Stimulated activated CD8-positive, alpha-beta memory T cell treated with anti-CD3 and anti-CD28 coated beads, Interleukin-7, amount 100 ng/mL, for 24 hours (primary cell): ENCODE results near the gene PDYN.
"Not testable (repeated sequence)": the region's sequence is repeated elsewhere in the genome, so short reads cannot be mapped to it uniquely, and the experiment has no call there.

Experiments
- DNase-seq: peaks from one replicate; pipeline ENCODE4 v3.0.0-alpha.2; 2020; ENCODE audit warnings: low read depth

PDYN gene

DNA sequence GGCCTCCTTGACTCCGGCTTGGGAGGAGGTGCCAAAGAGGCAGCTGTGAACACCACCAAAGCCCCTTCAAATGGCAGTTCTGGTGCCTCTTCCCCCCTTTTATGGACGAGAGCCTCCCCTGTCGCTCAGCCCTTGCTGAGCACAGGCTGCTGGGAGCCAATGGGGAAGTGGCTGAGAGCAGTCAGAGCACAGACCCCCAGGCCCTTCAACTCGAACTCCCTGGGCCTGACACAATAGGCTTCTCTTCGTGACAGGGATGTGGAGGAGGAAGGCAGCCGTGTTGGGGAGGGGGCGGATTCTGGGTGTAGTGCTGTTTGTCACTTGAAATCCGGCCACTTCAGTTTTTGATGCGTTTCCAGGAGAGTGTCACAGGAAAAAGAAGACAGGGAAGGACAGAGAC, at the start of gene PDYN:
TSS of gene PDYN (minus strand) at position 73 of the 400 bp plus-strand sequence. CDS start 10,974 bp downstream, outside the sequence.
- no peak for DNase-seq

- no peak for DNase-seq
These were observed 48.5 kb upstream of the PDYN start for GRCh38 chr20:2042400-2042799.

DNA sequence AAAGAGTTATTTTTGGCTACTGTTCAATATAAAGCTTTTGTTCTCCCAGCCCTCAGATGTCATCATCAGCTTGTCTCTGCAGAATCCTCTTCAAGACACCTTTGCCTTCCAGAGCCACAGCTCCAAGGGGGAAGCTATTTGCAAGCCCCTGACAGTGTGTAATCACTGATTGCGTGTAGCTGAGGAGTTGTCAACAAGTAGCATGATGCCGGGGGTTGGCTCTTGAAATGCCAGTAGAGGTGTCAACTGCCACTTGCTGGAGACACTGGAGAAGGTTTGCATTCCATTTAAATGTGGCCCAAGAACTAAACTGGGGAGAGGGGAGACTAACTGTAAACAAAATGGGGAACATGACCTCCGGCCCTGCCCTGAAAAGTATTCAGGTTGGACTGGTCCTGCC, 44.3 kb upstream of the PDYN start:
- DNase-seq: no peak

DNA sequence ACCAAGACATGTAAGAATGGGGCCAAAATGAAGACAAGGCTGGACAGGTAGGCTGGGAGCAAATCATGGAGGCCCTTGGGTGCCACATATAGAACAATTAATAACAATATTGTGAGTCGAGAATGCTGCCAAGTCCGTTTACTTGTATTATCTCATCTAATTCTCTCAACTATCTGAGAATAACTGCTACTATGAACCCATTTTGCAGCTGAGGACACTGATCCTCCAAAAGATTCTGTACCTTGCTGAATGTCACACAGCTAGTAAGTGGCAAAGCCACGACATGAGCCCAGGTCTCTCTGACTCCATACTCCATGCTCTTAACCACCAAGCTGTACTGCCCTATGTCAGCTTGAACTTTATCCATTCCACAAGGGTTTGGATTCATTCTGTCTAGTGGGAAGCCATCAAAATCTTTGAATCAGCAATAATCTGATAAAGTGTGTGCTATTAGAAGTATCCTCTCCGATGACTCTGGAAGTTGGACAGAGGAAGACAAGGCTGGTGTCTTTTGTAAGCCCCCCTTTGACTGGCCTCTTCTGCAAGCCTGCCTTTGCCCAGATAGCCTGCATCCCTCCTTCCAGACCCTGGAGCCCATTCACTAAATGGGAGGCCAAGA, 43.5 kb upstream of the PDYN start:
- DNase-seq: no peak

DNA sequence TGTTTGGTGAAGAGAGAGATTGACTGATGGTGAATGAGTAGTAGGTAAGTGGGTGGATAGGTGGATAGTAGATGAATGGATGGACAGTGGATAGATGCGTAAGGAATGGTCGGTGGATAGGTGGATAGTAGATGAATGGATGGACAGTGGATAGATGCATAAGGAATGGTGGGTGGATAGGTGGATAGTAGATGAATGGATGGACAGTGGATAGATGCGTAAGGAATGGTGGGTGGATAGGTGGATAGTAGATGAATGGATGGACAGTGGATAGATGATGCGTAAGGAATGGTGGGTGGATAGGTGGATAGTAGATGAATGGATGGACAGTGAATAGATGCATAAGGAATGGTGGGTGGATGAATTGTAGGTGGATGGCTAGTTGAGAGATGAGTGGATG, 42.5 kb upstream of the PDYN start:
- not testable (repeated sequence) for DNase-seq

DNA sequence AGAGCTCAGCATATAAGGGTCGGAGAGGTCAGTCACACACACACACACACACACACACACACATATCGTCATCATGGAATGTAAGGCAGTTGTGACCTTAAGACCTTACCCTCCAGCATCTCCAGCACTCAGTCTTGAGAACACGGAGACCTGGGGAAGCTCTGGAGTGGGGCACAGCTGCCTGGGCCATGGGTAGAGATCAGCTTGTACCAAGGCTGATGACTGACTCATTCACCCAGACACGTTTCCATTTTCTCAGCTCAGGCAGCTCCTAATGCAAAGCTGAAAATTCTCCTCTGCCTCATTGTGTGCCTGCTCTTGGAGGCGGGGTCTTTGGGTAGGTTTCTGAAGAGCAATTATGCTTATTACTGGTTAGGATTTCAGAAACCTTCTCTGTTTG, 38.3 kb upstream of the PDYN start:
- DNase-seq: no peak

DNA sequence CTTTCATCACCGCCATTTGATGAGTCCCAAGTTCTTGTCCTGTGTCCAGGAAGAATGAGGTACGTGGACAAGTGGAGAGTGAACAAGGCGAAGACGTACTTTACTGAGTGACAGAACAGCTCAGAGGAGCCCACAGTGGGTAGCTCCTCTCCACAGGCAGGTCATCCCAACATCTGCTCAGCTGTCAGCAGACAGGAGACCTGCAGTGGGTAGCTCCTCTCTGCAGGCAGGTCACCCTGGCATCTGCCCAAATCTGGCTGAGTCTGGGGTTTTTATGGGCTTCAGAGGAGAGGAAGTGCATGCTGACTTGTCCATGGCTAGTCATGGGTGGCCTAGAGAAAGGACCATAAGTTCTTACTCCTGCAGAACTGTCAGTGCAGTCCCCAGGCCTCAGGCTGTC, 32.7 kb upstream of the PDYN start:
- DNase-seq: no peak

DNA sequence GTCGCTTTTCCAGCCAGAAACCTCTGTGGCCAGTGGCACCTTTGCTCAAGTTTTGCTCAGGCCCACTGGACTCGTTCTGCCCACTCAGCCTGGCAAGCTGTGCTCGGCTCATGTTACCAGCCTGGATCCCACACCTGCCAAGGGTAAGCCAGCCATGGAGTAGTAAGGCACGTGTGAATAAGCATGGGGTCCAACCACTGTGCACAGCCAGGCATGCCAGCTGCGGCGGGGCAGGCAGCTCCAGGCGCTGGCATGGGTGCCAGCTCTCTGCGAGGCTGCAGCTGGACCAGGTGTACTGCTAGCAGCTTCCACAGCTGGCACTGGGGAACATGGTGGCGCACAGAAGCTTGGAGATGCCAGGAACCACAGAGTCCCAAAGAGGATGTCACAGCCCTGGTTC, 32.1 kb upstream of the PDYN start:
- no peak for DNase-seq

GRCh38 chr20:2023151-2023550, 29.3 kb upstream of the PDYN start:
- DNase-seq: no peak

GRCh38 chr20:2022163-2022562, 28.3 kb upstream of the PDYN start:
- DNase-seq: no peak

- DNase-seq: no peak
These were observed 16.7 kb upstream of the PDYN start for GRCh38 chr20:2010533-2010932.

GRCh38 chr20:2006452-2007361, 12.8 kb upstream of the PDYN start:
- no peak for DNase-seq

- DNase-seq: peak; percentile 50
These were observed 12.1 kb upstream of the PDYN start for GRCh38 chr20:2005831-2006426.

- no peak for DNase-seq
These were observed 11.5 kb upstream of the PDYN start for GRCh38 chr20:2005359-2005758.

DNA sequence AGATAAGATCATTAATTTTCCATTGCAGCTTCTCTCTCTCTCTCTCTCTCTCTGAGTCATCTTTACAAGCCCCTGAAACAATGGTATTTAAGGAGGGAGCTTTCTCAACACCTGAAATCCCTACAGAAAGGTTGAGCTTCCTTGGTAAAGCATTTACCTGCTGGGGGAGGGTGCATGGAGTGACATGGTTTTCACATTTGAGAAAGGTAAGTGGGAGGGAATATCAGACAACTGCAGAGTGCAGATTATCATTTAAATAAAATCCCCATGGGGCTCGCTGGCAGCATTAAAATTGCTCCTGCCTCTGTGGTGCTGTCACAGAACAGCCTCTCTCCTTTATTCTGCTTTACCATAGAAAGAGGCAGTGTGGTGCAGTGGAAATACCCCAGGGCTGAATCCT, 10.3 kb upstream of the PDYN start:
- DNase-seq: no peak

GRCh38 chr20:2002365-2002764, 8.5 kb upstream of the PDYN start:
- DNase-seq: no peak

DNA sequence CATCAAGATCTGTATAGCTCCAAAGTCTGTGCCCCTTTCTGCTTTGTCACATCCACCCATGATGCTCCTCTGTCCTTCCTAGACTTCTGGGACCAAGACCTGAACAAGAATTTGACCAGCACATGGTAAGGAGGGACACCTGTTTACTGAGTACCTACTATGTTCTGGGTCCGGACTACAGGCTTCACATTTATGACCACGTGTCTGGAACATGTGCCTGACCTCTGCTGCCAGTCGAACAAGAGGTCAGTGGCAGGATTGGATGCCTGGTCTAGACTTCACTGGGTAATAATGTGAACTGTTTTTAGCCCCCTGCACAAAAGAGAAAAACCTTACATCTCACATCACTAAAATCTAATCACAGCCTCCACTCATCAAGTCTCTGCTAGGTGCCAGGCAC, 7.3 kb upstream of the PDYN start:
- no peak for DNase-seq

DNA sequence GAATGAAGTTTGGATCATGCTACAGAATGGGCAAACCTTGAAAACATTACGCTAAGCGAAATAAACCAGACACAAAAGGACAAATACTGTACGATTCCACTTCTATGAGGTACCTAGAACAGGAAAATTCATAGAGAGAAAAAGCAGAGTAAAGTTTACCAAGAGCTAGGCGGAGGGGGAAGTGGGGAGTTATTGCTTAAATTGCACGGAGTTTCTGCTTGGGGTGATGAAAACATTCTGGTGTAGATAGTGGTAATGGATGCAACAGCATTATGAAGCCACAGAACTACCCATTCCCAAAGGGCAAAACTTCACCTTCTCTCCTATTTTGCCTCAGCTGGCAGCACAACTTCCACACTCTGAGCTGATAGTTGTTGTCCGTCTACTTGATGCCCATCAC, 6.4 kb upstream of the PDYN start:
- DNase-seq: no peak

DNA sequence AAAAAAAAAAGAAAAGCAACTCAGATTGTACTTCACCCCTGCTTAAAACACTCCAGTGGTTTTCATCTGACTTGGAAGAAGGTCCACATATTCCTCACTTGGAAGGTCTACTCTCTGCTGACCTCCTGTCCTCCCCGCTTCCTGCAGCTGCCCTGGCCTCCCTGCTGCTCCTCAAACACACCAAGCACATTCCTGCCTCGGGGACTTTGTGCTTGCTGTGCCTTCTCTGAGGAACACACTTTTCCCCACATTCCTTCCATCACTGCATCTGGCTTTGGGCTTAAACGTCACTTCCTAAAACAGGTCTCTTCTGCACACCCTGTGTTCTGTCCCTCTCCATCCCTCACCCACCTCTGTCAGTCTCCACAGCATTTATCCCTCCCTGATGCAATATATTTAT, 4.9 kb upstream of the PDYN start:
- no peak for DNase-seq

GRCh38 chr20:1998193-1998520, 4.3 kb upstream of the PDYN start:
- DNase-seq: no peak

DNA sequence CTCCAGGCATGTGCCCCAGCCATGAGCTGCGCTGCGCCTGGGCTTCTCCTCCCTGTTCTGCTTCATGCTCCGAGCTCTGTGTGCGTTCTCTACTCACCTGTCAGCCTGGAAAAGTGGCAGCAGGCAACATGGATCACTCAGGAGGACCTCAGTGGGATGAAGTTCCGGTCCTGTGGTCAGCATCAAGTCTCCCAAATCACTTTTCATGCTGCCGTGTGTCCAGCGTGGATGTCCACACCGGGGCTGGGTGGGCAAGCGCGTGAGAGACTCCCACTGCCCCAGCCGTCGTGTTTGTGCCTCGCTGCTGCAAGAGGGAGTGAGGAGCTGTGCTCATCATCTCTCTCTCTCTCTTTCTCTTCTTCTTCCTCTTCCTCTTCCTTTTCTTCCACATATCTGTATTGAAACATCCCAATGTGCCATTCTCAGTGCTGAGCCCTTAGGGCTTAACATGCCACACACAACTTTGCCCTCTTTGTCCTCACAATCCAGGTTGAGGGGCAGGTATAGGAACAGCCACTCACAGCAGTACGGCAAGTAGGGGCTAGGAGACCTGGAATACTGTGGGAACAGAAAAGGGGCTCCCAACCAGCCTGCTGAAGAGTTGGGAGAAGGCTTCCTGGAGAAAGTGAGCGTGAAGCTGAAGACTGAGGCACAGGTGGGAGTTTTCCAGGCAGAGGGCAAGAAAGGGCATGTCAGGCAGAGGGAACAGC, 3.8 kb upstream of the PDYN start:
- no peak for DNase-seq

GRCh38 chr20:1995531-1996310, 1.9 kb upstream of the PDYN start:
- DNase-seq: no peak
